BLaER1 treated with 17β-estradiol and CSF1 and Interleukin-3, amounts not matched to agents 10 nM and 100 nM (cell line): Measurements from ENCODE around the gene TNFRSF1B.
A peak's percentile ranks its signal among the peaks of the same experiment; 100 is the strongest.

Source experiments
- H3K27ac ChIP-seq, 11 experiments: shearing (Covaris generic); formaldehyde crosslinking; 2 replicates each; pipeline ENCODE4 v1.8.1; 2022
- H3K27me3 ChIP-seq, 11 experiments: shearing (Covaris generic); formaldehyde crosslinking; 2 replicates each; pipeline ENCODE4 v1.8.1; 2022
- H3K36me3 ChIP-seq, 11 experiments: shearing (Covaris generic); formaldehyde crosslinking; 2 replicates each; pipeline ENCODE4 v1.8.1; 2022
- H3K4me1 ChIP-seq, 10 experiments: shearing (Covaris generic); formaldehyde crosslinking; 2 replicates each; pipeline ENCODE4 v1.8.1; 2022
- H3K4me2 ChIP-seq, 11 experiments: shearing (Covaris generic); formaldehyde crosslinking; 2 replicates each; pipeline ENCODE4 v1.8.1; 2022
- H3K4me3 ChIP-seq, 10 experiments: shearing (Covaris generic); formaldehyde crosslinking; 2 replicates each; pipeline ENCODE4 v1.8.1; 2022
- H3K9ac ChIP-seq, 11 experiments: shearing (Covaris generic); formaldehyde crosslinking; 2 replicates each; pipeline ENCODE4 v1.8.1; 2022
- H3K9me3 ChIP-seq, 11 experiments: shearing (Covaris generic); formaldehyde crosslinking; replicated peaks in 1 of 11; 2 replicates each; pipeline ENCODE4 v1.8.1; 2022
- H4K20me1 ChIP-seq, 11 experiments: shearing (Covaris generic); formaldehyde crosslinking; 2 replicates each; pipeline ENCODE4 v1.8.1; 2022
- Cebpa-rat ChIP-seq, 11 experiments: shearing (Covaris generic); IDR thresholded peaks; 2 replicates each; pipeline ENCODE4 v1.8.1; 2022

TNFRSF1B gene

DNA sequence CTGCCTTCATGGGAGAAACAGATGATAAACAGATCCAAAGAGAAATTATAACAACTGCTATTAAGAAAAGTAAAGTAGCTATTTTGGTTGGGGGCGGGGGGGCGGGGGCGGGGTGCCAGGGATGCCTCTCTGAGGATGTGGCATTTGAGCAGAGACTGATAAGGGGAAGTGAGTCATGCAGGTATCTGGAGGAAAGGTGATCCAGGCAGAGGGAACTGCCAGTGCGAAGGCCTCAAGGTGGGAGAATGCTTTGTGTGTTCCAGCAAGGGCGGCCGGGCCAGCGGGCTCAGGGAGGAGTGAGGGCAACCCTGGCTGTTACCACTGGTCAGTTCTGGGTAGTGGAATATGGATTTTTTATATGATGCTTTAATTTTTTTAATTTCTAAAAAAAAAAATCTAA lies 7.0 kb upstream of the TNFRSF1B start:
- Histone ChIP-seq H3K4me2 (peak overlapping the region in 7 of 11 experiments; percentile 75 to 100 (median 97); a peak in 9 of 22 replicates), H3K4me3 (no peak overlapping the region), H3K9ac (peak overlapping the region in 2 of 11 experiments; percentile 8 to 69; a peak in 2 of 22 replicates), H4K20me1 (no peaks in the 10 kb centered on the region), H3K27me3 (no peaks in the 10 kb centered on the region), H3K9me3 (no peaks in the 10 kb centered on the region), H3K36me3 (no peaks in the 10 kb centered on the region), H3K4me1 (peaks cover 73 to 100% (median 89%) of the 10 kb centered on the region in 10 experiments), H3K27ac (peak overlapping the region in 5 of 11 experiments; percentile 73 to 89 (median 87); a peak in 4 of 22 replicates)
- TF ChIP-seq Cebpa-rat (IDR thresholded peaks at IDR 0.05): no peak

DNA sequence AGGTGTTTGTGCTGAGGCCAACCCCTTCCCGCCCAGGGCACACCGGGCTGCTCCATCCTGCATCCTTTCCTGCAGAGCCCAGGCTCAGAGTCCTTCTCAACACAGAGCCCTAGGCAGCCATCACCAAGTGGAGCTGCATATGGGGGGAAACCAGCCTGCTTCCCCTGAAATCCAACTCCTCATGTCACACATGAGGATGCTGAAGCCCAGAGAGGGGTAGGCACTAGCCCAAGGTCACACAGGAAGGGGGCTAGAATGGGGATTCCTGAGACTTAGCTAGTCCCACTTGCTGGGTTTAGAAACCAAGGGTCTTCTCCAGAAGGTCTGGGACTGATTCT lies 5.5 kb upstream of the TNFRSF1B start:
- H3K4me1 ChIP-seq: peaks cover 80 to 100% (median 95%) of the 10 kb centered on the region in 10 experiments
- H3K9me3 ChIP-seq: no peaks in the 10 kb centered on the region
- peak overlapping the region; percentile 43 to 78 (median 69); a peak in 19 of 22 replicates for H3K9ac ChIP-seq
- TF ChIP-seq Cebpa-rat (IDR thresholded peaks at IDR 0.05): no peak
- peak overlapping the region in 2 of 10 experiments; percentile 11 to 38; a peak in 2 of 20 replicates for H3K4me3 ChIP-seq
- no peaks in the 10 kb centered on the region for H3K27me3 ChIP-seq
- peaks cover 0 to 4% (median 0%) of the 10 kb centered on the region in 11 experiments; a peak in 1 of 22 replicates for H4K20me1 ChIP-seq
- H3K27ac ChIP-seq: peak overlapping the region; percentile 66 to 89 (median 79)
- H3K4me2 ChIP-seq: peak overlapping the region; percentile 73 to 100 (median 89)
- no peaks in the 10 kb centered on the region for H3K36me3 ChIP-seq

DNA sequence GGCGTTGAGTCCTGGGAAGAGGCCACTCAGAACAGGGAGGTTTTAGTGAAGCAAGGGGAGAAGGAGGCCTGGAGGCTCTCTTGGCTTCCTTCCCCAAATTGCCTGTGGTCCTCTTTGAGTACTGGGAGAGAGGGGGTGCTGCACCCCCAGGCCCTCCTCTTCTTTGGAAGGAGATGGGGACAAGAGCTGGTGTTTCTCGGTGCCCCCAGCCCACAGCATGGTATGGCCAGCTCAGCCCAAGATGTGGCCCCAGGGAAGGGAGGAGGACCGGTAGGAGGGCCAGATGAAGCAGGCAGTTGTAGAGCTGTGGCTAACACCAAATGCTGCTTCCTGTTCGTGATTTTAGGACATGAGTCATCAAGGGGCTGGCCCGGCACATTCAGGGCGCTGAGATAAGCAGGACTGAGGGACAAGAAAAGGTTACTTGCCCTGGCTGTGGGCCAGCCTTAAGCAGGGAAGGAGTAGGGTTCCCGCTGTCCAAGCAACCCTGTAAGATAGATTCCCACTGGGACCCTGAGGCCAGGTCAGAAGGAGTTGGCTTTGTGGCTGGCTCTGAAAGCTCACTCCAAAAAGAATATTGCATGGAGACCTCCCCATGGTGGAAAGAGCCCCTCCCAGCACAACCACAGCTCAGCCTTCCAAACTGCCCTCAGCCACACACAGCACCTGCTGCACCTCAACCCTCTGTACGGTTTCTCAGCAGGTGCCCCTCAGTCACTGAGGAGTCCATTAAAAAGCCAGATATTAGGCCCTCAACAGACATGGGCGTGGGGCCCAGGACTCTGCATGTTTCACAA lies 4.9 kb upstream of the TNFRSF1B start:
- peak overlapping the region in 3 of 10 experiments; percentile 2 to 38 (median 11); a peak in 3 of 20 replicates for H3K4me3 ChIP-seq
- peak overlapping the region; percentile 43 to 78 (median 69); a peak in 20 of 22 replicates for H3K9ac ChIP-seq
- peak overlapping the region; percentile 66 to 89 (median 79) for H3K27ac ChIP-seq
- no peaks in the 10 kb centered on the region for H3K36me3 ChIP-seq
- no peaks in the 10 kb centered on the region for H3K9me3 ChIP-seq
- no peaks in the 10 kb centered on the region for H3K27me3 ChIP-seq
- H3K4me2 ChIP-seq: peak overlapping the region; percentile 73 to 100 (median 89)
- no peak for TF ChIP-seq Cebpa-rat (IDR thresholded peaks at IDR 0.05)
- peaks cover 86 to 99% (median 97%) of the 10 kb centered on the region in 10 experiments for H3K4me1 ChIP-seq
- H4K20me1 ChIP-seq: peaks cover 0 to 5% (median 0%) of the 10 kb centered on the region in 11 experiments; a peak in 5 of 22 replicates

DNA sequence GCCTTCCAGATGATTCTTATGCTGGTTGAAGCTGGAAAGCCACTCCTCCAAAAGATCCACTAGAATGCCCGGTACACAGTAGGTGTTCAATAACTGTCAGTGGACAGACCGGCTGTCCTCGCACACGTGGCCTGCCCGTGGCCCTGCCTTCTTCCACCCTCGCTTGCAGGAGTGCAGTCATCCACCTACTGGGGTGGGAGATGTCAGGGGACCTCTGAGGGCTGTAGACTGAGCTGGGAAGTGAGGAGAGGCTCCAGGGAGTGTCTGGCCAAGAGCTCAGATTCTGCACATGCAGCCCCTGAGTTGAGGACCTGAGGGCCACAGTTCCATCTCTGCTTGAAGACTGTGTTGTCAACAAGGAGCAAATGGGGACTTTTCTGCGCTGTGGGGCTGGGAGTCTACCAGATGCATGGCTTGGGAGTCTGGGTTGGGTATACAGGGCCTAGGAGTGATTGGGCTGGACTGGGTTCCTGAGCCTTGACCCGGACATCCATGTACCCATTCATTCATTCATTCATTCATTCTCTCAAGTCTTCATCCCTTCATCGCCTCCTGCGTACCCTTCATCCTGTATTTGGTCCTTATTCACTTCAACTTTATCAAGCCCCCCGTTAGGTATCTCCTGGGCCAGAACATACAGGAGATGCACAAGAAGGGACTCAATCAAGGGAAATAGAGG lies 4.2 kb upstream of the TNFRSF1B start:
- Histone ChIP-seq H3K9ac (peak overlapping the region in 9 of 11 experiments; percentile 26 to 76 (median 64); a peak in 10 of 22 replicates), H3K4me2 (peak overlapping the region; percentile 73 to 100 (median 89)), H4K20me1 (peaks cover 0 to 8% (median 2%) of the 10 kb centered on the region in 11 experiments; a peak in 9 of 22 replicates), H3K27ac (peak overlapping the region; percentile 66 to 89 (median 79); a peak in 17 of 22 replicates), H3K9me3 (no peaks in the 10 kb centered on the region; a peak in 1 of 22 replicates), H3K4me1 (peaks cover 87 to 99% (median 91%) of the 10 kb centered on the region in 10 experiments), H3K36me3 (peaks cover 0 to 6% (median 0%) of the 10 kb centered on the region in 11 experiments; a peak in 2 of 22 replicates), H3K27me3 (no peaks in the 10 kb centered on the region), H3K4me3 (no peak overlapping the region; a peak in 1 of 20 replicates)
- no peak for TF ChIP-seq Cebpa-rat (IDR thresholded peaks at IDR 0.05)

DNA sequence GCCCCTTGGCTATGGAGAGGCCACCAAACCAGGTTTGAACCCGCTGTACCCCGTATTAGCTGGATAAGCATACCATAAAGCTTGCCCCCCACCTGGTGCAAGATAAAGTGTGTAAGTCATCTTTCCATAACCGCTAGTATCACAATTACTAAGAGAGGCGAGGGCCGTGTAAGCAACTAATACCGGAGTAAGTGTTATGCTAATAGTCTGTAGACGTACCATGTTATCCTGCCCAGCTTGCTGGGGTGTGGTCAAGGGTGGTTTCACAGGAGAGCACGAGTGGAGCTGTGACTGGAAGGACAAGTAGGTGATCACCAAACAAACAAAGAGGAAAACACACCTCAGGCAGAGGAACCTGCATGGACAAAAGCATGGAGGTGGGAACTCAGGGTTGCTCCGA lies 3.6 kb upstream of the TNFRSF1B start:
- Histone ChIP-seq H3K4me3 (no peak overlapping the region), H3K27ac (peak overlapping the region in 7 of 11 experiments; percentile 19 to 89 (median 78); a peak in 5 of 22 replicates), H3K4me1 (peaks cover 84 to 99% (median 91%) of the 10 kb centered on the region in 10 experiments), H3K36me3 (peaks cover 0 to 12% (median 0%) of the 10 kb centered on the region in 11 experiments; a peak in 6 of 22 replicates), H3K4me2 (peak overlapping the region; percentile 73 to 100 (median 89); a peak in 21 of 22 replicates), H3K9me3 (no peaks in the 10 kb centered on the region; a peak in 1 of 22 replicates), H3K27me3 (no peaks in the 10 kb centered on the region), H4K20me1 (peaks cover 4 to 14% (median 6%) of the 10 kb centered on the region in 11 experiments; a peak in 18 of 22 replicates), H3K9ac (peak overlapping the region in 1 of 11 experiments; percentile 24; a peak in 1 of 22 replicates)
- no peak for TF ChIP-seq Cebpa-rat (IDR thresholded peaks at IDR 0.05)

DNA sequence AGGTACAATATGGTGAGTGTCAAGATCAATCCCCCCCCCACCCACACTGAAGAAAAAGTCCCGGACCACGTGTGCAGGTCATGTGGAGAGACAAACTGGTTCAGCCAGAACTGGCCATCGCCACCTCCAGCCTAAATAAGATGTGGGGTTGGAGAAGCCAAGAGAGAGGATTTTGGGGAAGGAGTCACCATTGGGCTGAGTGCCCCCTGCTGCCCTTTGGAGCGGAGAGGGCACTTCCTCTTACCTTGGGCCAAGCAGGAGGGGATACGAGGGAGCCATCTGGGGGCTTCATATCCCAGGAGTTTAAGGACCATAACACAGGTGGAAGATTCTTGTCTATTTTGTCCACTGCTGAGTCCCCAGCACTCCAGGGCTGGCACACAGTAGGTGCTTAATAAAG lies 2.6 kb upstream of the TNFRSF1B start:
- Histone ChIP-seq H3K4me2 (peak overlapping the region; percentile 30 to 100 (median 89); a peak in 14 of 22 replicates), H3K4me1 (peaks cover 74 to 99% (median 91%) of the 10 kb centered on the region in 10 experiments), H3K36me3 (peaks cover 0 to 22% (median 0%) of the 10 kb centered on the region in 11 experiments; a peak in 7 of 22 replicates), H3K27me3 (no peaks in the 10 kb centered on the region), H3K4me3 (no peak overlapping the region), H4K20me1 (peaks cover 5 to 24% (median 16%) of the 10 kb centered on the region in 11 experiments; a peak in 20 of 22 replicates), H3K9me3 (no peaks in the 10 kb centered on the region; a peak in 1 of 22 replicates), H3K9ac (no peak overlapping the region; a peak in 1 of 22 replicates), H3K27ac (peak overlapping the region in 3 of 11 experiments; percentile 18 to 89 (median 38); a peak in 2 of 22 replicates)
- TF ChIP-seq Cebpa-rat (IDR thresholded peaks at IDR 0.05): no peak

DNA sequence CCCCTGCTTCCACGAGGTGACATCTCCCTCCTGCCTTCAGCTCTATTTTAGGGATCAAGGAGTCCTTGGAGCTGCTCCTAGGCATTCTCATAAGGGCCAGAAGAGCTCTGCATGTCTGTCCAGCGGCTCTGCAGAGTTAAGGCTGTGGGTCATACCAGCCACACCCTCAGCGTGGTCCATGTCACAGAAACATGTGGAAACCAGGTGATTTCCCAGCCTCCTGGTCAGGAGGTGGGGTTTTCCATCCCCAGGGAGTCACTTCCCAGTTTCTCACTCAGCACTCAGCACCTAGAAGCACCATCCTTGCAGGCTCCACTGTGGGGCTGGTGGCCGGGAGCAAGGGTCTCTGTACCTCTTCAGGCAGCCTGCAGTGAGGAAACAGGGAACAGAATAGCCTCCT lies 1.4 kb upstream of the TNFRSF1B start:
- TF ChIP-seq Cebpa-rat (IDR thresholded peaks at IDR 0.05): no peak
- Histone ChIP-seq H3K9me3 (no peaks in the 10 kb centered on the region; a peak in 1 of 22 replicates), H3K27ac (peak overlapping the region in 2 of 11 experiments; percentile 89 to 94; a peak in 2 of 22 replicates), H3K9ac (peak overlapping the region in 3 of 11 experiments; percentile 8 to 47 (median 40); a peak in 4 of 22 replicates), H3K36me3 (peaks cover 0 to 34% (median 0%) of the 10 kb centered on the region in 11 experiments; a peak in 10 of 22 replicates), H3K27me3 (no peaks in the 10 kb centered on the region), H3K4me3 (no peak overlapping the region), H4K20me1 (peaks cover 5 to 35% (median 27%) of the 10 kb centered on the region in 11 experiments; a peak in 20 of 22 replicates), H3K4me1 (peaks cover 73 to 99% (median 91%) of the 10 kb centered on the region in 10 experiments), H3K4me2 (peak overlapping the region in 9 of 11 experiments; percentile 0 to 100 (median 99); a peak in 12 of 22 replicates)
